HL-60/S4 treated with retinoic acid at 250 ng/mL for 4 days and 3 days (cell line): ENCODE measurements around the gene SIPA1.

Experiments
- in situ Hi-C: fragments of 300-500 bp; cut with MboI; formaldehyde crosslinking; loops from 2 replicates; pipeline ENCODE4 v1.7.0; 2022; ENCODE audit warnings: low sequenced_read_pairs

Gene SIPA1

GRCh38 chr11:65637794-65638419, at the start of gene SIPA1:
SIPA1 (plus strand) TSS chr11:65638101; CDS start chr11:65640922, 2,821 bp downstream.
- in situ Hi-C loops, result no loop called here

DNA sequence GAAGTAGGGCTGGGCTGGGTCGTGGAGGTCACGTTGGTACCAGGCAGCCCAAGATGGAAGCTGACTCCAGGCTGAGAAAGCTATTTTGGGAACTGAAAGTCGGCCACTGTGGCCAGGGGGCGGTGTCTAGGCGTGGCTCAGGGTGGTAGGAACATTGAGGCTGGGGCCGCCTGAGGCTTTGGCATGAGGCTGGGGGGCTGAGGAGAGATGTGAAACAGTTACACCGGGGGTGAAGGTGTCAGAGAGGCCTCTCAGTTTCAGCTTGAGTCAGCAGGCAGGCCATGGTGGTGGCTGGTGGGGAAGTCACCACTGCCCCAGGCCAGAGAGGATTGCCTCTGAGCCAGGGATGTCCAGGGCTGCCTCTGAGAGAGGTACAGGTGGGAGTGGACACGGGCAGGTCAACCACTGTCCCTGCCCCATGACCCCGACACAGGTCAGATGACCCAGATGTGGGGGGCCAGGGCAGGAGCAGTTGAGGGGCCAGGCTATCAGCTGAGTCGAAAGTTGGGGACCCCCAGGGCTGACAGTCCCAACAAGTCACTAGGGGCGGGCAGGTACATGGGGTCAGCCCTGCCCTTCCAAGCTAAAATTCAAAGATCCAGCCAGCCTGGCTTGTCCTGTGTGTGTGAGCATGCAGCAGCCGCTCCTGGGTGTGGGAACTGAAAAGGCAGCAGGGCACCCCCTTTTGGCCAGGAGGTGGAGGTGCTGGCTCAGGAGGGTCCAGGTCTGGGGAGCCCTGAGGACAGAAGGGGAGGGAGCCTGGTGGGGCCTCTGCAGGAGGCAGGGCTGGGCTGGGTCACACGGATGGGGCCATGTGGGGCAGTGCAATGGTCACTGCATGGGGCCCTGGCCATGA, 49.5 kb upstream of the SIPA1 start:
- in situ Hi-C loops, result no loop called here

GRCh38 chr11:65589444-65590239, 48.3 kb upstream of the SIPA1 start:
- in situ Hi-C loops, result no loop called here

- in situ Hi-C loops, result no loop called here
These were observed 47.6 kb upstream of the SIPA1 start for GRCh38 chr11:65590240-65590738.

GRCh38 chr11:65591939-65592857, 45.7 kb upstream of the SIPA1 start:
- in situ Hi-C loops, result no loop called here

GRCh38 chr11:65592858-65593517, 44.9 kb upstream of the SIPA1 start:
- in situ Hi-C loops, result no loop called here

DNA sequence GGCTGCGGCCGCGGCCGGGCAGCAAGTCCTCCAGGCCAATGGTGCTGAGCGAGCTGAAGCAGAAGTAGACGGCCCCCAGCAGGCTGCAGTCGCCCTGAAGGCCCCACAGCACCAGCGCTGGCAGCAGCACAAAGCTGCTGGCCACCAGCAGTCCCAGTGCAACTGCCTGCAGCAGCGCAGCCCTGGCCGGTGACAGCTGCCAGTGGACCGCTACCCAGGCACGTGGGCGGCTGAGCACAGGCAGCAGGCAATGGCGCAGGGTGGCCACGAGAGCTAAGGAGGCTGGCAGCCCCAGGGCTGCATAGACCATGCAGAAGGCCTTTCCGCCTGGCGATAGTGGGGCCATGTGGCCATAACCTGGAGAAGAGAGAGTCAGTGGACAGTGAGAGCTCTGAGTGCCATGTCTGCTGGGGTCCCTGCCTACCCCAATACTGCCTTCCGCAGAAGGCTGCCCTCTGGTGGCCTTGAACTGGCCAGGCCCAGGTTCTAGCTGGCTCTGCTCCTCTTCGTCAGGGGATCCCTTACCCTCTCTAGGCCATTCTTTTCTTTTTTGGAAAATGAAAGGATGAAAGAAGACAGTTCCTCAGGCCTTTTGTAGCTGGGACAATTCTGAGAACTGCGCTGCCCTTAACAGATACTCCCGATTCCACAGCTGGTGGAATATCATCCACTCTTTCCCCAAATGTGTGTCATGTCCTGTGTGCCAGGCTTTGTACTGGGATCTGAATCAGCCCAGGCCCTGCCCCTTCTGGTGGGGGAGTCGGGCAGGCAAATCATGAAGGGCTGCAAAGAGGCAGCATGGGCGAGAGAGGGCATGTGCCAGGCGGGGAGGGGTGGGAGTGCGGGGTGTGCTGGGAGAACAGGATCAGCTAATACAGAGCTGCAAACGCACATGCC, 44.1 kb upstream of the SIPA1 start:
- in situ Hi-C loops, result no loop called here

DNA sequence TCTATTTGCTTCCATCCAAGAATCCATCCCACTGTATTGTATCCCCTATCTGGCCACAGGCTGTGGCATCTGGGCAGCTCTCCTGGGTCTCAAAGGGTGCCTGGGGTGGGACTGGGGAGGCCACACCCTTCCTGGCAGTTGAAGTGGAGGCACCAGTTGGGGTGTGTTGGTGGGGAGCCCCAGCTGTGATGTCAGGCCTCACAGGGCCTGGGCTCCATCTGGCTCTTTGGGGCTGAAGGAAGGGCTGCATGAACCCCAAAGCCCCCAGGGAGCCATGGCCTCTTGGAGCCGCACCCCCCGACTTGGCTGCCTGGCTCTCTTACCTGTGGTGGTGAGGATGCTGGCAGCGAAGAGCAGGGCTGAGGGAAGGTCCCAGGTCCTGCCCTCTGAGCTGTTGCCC, 42.8 kb upstream of the SIPA1 start:
- in situ Hi-C loops, result no loop called here

GRCh38 chr11:65595543-65596281, 42.2 kb upstream of the SIPA1 start, which contains the start of gene KCNK7:
KCNK7 (minus strand) TSS chr11:65595800; CDS start chr11:65595772, 28 bp downstream.
- in situ Hi-C loops, result no loop called here

- in situ Hi-C loops, result no loop called here
These were observed 41.4 kb upstream of the SIPA1 start for GRCh38 chr11:65596520-65596919.

DNA sequence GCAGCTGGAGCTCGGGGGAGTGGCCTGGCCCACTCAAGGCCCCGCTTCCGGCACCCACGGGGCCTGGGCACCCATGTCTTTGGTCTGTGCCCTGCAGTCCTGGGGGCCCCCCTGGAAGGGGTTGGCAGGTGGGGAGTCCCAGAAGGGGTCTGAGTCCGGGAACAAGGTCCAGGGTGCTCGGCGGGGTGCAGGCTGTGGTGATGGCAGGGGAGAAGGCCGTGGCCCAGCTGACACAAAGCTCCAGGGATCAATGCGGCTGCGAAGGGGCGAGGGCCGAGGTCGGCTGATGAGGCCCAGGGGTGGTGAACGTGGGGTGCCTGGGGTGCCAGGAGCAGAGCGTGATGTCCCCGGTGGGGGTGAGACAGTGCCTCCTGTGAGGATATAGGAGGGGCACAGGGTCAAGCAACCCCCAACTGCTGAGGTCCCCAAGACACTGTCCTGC, 39.6 kb upstream of the SIPA1 start:
- in situ Hi-C loops, result no loop called here

DNA sequence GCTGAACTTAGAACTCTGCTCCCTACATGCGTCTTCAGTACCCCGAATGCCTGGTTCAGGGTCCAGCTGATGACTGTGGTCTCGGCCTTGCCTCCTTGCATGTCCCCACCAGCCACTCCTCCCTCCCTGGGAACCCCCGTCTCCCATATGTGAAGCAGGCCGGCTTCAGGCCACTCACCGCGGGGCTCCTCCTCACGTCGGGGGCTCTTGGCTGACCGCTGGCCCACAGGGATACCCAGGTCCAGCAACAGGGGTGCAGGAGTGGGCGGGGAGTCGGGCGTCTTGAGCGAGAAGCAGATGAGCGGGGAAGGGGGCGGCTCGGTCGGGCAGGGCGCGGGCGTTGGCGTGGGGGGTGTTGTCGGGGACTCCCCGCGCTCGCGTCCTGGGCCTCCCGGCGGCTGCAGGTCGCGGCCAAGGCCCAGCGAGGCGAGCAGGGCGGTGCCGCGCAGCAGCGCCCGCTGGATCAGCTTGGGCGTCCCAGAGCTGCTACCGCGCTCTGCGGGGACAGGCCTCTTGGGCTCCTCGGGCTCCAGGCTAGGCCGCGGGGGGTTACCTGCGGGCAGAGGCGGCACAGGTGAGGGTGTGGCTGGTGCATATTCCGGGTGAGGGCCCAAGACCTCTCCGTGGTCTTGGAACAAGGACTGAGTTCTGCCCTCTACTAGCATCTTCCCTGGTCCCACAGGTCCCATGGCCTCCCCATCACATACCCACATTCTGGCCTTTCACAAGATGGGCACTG, 38.5 kb upstream of the SIPA1 start:
- in situ Hi-C loops, result no loop called here

GRCh38 chr11:65599955-65600246, 38.0 kb upstream of the SIPA1 start:
- in situ Hi-C loops, result no loop called here

- in situ Hi-C loops, result no loop called here
These were observed 33.6 kb upstream of the SIPA1 start for GRCh38 chr11:65604258-65604657.

GRCh38 chr11:65606876-65607613, 30.9 kb upstream of the SIPA1 start:
- in situ Hi-C loops, result no loop called here

DNA sequence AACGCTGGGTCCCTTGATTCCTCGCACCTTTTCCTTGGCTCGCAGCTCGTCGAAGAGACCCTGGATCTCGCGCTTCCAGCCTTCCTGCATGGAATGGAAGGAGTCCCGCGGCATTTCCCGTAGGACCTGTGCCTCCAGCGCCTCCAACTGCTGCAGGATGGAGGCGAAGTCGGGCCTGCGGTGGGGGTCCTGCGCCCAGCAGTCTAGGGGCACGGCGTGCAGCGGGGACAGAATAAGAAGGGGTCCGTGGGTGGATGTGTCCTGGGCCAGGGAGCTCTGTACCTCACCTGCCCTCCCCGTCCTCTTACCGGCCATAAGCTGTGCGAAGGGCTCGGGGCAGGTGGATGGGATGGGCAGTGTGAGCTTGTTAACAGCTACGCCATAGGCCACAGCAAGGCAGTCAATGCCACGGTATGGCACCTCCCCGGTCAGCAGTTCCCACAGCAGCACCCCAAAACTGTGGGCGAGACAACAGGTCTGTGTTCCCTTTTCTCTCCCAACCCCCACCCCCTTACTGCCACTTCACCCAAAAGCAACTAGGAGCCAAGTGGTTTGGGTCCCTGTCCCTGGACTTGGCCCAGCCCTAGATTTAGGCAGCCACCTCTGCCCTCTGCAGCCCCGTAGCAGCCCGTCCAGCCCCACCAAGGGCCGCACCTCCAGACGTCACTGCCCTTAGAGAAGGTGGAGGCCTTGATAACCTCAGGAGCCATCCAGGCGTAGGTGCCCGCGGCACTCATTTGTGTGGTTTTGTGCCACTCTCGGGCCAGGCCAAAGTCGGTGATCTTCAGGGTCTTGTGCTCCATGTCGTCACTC, 30.1 kb upstream of the SIPA1 start:
- in situ Hi-C loops, result no loop called here
